ENCODE measurements around the gene MTA2.
"Not testable (repeated sequence)": the region's sequence is repeated elsewhere in the genome, so short reads cannot be mapped to it uniquely, and the experiment has no call there.

The MTA2 gene

GRCh38 chr11:62592146-62592815 is 9.4 kb downstream of the MTA2 start:
- DNase-seq, result peak in 1 of 2 donors; percentile 27

GRCh38 chr11:62591448-62592145 is 10.1 kb downstream of the MTA2 start, which contains the start of gene TUT1:
TSS of gene TUT1 (minus strand) at chr11:62591523. CDS start at chr11:62591485, 38 bp downstream.
- peak; percentile 99 for DNase-seq

GRCh38 chr11:62588966-62589637 is 12.6 kb downstream of the MTA2 start:
- peak in 1 of 2 donors; percentile 17 for DNase-seq

GRCh38 chr11:62585356-62585755 is 16.3 kb downstream of the MTA2 start:
- not testable (repeated sequence) for DNase-seq

- DNase-seq, result not testable (repeated sequence)
Observed at GRCh38 chr11:62581735-62582134, 19.9 kb downstream of the MTA2 start.

- DNase-seq, result no peak
Observed at GRCh38 chr11:62580959-62581715, 20.5 kb downstream of the MTA2 start.

GRCh38 chr11:62579252-62579651 is 22.4 kb downstream of the MTA2 start:
- no peak for DNase-seq

GRCh38 chr11:62578541-62578940 is 23.1 kb downstream of the MTA2 start:
- DNase-seq, result no peak

GRCh38 chr11:62577046-62577714 is 24.5 kb downstream of the MTA2 start:
- DNase-seq, result peak; percentile 75 to 89

- no peak for DNase-seq
Observed at GRCh38 chr11:62575837-62576236, 25.8 kb downstream of the MTA2 start.

- no peak for DNase-seq
Observed at GRCh38 chr11:62575156-62575555, 26.5 kb downstream of the MTA2 start.

GRCh38 chr11:62574363-62575071 is 27.1 kb downstream of the MTA2 start:
- peak; percentile 17 to 66 for DNase-seq

GRCh38 chr11:62573592-62574362 is 27.9 kb downstream of the MTA2 start, which contains the start of gene EEF1G:
TSS of gene EEF1G (minus strand) at chr11:62573891. CDS start at chr11:62573842, 49 bp downstream.
- peak; percentile 100 for DNase-seq

- DNase-seq, result peak; percentile 23 to 33
Observed at GRCh38 chr11:62573006-62573591, 28.6 kb downstream of the MTA2 start.

- DNase-seq, result no peak
Observed at GRCh38 chr11:62572431-62572830, 29.2 kb downstream of the MTA2 start.

- not testable (repeated sequence) for DNase-seq
Observed at GRCh38 chr11:62571493-62571892, 30.2 kb downstream of the MTA2 start.

GRCh38 chr11:62570903-62571302 is 30.8 kb downstream of the MTA2 start:
- DNase-seq, result not testable (repeated sequence)

GRCh38 chr11:62569611-62570010 is 32.1 kb downstream of the MTA2 start:
- no peak for DNase-seq

- no peak for DNase-seq
Observed at GRCh38 chr11:62567018-62567633, 34.5 kb downstream of the MTA2 start.

- DNase-seq, result no peak
Observed at GRCh38 chr11:62566247-62566646, 35.4 kb downstream of the MTA2 start.

Data from inflammatory macrophage (primary cell).